Measurements from ENCODE around the gene RALGAPA2. TPM values are rescaled to one million over a fixed set of nuclear protein-coding genes. Genes with fewer than 3 reads are reported as not detected.

Gene RALGAPA2
- total and polyA plus RNA-seq, 2 of the 13 experiments (the other 11 are each of a cell fraction or from before 2014, with no cell fraction given) = 13.8 to 17.7 TPM

DNA sequence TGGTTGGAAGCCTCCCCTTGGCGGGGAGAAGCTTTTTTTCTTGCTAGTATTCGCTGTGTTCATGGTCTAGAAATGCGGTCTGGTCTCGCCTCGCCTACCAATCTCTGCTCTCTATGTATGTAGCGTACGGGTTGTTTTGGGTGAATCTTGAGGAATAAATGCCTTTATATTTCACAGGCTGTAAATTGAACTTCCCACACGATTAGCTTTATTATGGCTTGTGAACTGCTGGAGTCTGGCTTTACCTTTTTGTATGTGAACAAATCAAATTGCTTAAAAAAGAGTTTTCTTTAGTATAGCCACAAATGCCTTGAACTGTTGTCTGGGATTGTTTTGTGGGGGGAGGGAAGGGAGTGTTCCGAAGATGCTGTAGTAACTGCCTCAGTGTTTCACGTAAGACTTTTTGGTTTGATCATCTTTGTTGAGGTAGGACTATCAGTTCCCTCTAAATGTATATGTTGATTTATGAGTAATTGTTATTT lies 342.3 kb downstream of the RALGAPA2 start:
- ChIA-PET POLR2A (no interaction called here), CTCF (ENCODE audit: low intra/inter-chr PET ratio, low total read pairs) (no interaction called here)
- H3K4me1 ChIP-seq (ENCODE audit: insufficient read depth, low read length) = peaks cover 11% of the 10 kb centered on the region; the same call in 1 of the 2 replicates
- FAIRE-seq (no peak), DNase-seq (ENCODE audit: low spot score) (no peak), ATAC-seq (no peak)
- BruUV-seq (replicated peaks) = no TSS peak
- intact Hi-C loops (cut with micrococcal nuclease; ENCODE audit: unreplicated experiment) = no loop called here
- peaks cover 23 to 90% of the 10 kb centered on the region in 2 experiments for H3K27me3 ChIP-seq (ENCODE audit: control insufficient read depth in 1 of 2, insufficient read depth in 2 of 2, low read length in 2 of 2)
- WGBS (ENCODE audit: low lambda C conversion rate) = 42% methylated on average over 10 of the region's 10 CpGs
- H4K20me1 ChIP-seq (ENCODE audit: insufficient read depth, low read length) = no peaks in the 10 kb centered on the region
- no peak overlapping the region for H3K4me2 ChIP-seq (ENCODE audit: low read depth, low read length)
- no peak overlapping the region for H3K27ac ChIP-seq (ENCODE audit: extremely low read length, insufficient read depth, low read length)
- H3K4me3 ChIP-seq (replicated peaks in 1 of 3; ENCODE audit: insufficient read depth in 1 of 3, low read depth in 2 of 3, low read length in 3 of 3) = no peak overlapping the region
- no peaks in the 10 kb centered on the region for H3K9me3 ChIP-seq (ENCODE audit: low read length)
- no peaks in the 10 kb centered on the region for H3K36me3 ChIP-seq (replicated peaks in 1 of 2; ENCODE audit: control insufficient read depth in 1 of 2, insufficient read depth in 2 of 2, low read length in 2 of 2)
- no peaks in the 10 kb centered on the region for H3K79me2 ChIP-seq (ENCODE audit: insufficient read depth, low read length)
- no peak overlapping the region for H2AFZ ChIP-seq (ENCODE audit: low read length)
- no peak overlapping the region for H3K9ac ChIP-seq (ENCODE audit: insufficient read depth, low read depth, low read length)
- TF ChIP-seq HMG20B (CRISPR knock-in tag; conservative IDR thresholded peaks at IDR 0.05) (no peak), MIER2 (CRISPR knock-in tag; IDR thresholded peaks at IDR 0.05) (no peak), ZNF598 (CRISPR knock-in tag; IDR thresholded peaks at IDR 0.05; ENCODE audit: borderline replicate concordance) (no peak), SKI (IDR thresholded peaks at IDR 0.05; ENCODE audit: partially characterized antibody) (no peak), ZBTB38 (CRISPR knock-in tag; IDR thresholded peaks at IDR 0.05) (no peak), CENPX (CRISPR knock-in tag; IDR thresholded peaks at IDR 0.05) (no peak), ISL2 (CRISPR knock-in tag; IDR thresholded peaks at IDR 0.05) (no peak), SUZ12 (IDR thresholded peaks at IDR 0.05; ENCODE audit: low read depth, low read length) (no peak), ETV5 (CRISPR knock-in tag; IDR thresholded peaks at IDR 0.05; ENCODE audit: borderline replicate concordance) (no peak), EP300 (IDR thresholded peaks at IDR 0.05; ENCODE audit: low read depth in 2 of 2, low read length in 2 of 2) (no peak), EP300 (CRISPR knock-in tag; IDR thresholded peaks at IDR 0.05; ENCODE audit: borderline replicate concordance) (no peak), KDM3A (CRISPR knock-in tag; IDR thresholded peaks at IDR 0.05; ENCODE audit: low read depth) (no peak)
- TF ChIP-seq, protein P1, sequence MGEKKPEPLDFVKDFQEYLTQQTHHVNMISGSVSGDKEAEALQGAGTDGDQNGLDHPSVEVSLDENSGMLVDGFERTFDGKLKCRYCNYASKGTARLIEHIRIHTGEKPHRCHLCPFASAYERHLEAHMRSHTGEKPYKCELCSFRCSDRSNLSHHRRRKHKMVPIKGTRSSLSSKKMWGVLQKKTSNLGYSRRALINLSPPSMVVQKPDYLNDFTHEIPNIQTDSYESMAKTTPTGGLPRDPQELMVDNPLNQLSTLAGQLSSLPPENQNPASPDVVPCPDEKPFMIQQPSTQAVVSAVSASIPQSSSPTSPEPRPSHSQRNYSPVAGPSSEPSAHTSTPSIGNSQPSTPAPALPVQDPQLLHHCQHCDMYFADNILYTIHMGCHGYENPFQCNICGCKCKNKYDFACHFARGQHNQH (CRISPR knock-in tag; IDR thresholded peaks at IDR 0.05) = no peak
- TF ChIP-seq, protein P2, sequence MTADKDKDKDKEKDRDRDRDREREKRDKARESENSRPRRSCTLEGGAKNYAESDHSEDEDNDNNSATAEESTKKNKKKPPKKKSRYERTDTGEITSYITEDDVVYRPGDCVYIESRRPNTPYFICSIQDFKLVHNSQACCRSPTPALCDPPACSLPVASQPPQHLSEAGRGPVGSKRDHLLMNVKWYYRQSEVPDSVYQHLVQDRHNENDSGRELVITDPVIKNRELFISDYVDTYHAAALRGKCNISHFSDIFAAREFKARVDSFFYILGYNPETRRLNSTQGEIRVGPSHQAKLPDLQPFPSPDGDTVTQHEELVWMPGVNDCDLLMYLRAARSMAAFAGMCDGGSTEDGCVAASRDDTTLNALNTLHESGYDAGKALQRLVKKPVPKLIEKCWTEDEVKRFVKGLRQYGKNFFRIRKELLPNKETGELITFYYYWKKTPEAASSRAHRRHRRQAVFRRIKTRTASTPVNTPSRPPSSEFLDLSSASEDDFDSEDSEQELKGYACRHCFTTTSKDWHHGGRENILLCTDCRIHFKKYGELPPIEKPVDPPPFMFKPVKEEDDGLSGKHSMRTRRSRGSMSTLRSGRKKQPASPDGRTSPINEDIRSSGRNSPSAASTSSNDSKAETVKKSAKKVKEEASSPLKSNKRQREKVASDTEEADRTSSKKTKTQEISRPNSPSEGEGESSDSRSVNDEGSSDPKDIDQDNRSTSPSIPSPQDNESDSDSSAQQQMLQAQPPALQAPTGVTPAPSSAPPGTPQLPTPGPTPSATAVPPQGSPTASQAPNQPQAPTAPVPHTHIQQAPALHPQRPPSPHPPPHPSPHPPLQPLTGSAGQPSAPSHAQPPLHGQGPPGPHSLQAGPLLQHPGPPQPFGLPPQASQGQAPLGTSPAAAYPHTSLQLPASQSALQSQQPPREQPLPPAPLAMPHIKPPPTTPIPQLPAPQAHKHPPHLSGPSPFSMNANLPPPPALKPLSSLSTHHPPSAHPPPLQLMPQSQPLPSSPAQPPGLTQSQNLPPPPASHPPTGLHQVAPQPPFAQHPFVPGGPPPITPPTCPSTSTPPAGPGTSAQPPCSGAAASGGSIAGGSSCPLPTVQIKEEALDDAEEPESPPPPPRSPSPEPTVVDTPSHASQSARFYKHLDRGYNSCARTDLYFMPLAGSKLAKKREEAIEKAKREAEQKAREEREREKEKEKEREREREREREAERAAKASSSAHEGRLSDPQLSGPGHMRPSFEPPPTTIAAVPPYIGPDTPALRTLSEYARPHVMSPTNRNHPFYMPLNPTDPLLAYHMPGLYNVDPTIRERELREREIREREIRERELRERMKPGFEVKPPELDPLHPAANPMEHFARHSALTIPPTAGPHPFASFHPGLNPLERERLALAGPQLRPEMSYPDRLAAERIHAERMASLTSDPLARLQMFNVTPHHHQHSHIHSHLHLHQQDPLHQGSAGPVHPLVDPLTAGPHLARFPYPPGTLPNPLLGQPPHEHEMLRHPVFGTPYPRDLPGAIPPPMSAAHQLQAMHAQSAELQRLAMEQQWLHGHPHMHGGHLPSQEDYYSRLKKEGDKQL (CRISPR knock-in tag; IDR thresholded peaks at IDR 0.05; ENCODE audit: low read depth) = no peak
- TF ChIP-seq, protein P3, sequence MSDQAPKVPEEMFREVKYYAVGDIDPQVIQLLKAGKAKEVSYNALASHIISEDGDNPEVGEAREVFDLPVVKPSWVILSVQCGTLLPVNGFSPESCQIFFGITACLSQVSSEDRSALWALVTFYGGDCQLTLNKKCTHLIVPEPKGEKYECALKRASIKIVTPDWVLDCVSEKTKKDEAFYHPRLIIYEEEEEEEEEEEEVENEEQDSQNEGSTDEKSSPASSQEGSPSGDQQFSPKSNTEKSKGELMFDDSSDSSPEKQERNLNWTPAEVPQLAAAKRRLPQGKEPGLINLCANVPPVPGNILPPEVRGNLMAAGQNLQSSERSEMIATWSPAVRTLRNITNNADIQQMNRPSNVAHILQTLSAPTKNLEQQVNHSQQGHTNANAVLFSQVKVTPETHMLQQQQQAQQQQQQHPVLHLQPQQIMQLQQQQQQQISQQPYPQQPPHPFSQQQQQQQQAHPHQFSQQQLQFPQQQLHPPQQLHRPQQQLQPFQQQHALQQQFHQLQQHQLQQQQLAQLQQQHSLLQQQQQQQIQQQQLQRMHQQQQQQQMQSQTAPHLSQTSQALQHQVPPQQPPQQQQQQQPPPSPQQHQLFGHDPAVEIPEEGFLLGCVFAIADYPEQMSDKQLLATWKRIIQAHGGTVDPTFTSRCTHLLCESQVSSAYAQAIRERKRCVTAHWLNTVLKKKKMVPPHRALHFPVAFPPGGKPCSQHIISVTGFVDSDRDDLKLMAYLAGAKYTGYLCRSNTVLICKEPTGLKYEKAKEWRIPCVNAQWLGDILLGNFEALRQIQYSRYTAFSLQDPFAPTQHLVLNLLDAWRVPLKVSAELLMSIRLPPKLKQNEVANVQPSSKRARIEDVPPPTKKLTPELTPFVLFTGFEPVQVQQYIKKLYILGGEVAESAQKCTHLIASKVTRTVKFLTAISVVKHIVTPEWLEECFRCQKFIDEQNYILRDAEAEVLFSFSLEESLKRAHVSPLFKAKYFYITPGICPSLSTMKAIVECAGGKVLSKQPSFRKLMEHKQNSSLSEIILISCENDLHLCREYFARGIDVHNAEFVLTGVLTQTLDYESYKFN (CRISPR knock-in tag; conservative IDR thresholded peaks at IDR 0.05) = no peak
- in situ Hi-C loops (cut with HindIII; ENCODE audit: extremely low pct_ligation_motif_present, low pct_unique_long_range_greater_than_20kb) = no loop called here

Data from HepG2 (cell line).